Suprapubic skin (tissue), 3 donors: ENCODE results near the gene PCDHGB2.
"Not testable (repeated sequence)": the region's sequence is repeated elsewhere in the genome, so short reads cannot be mapped to it uniquely, and the experiment has no call there.

Experiments
- CTCF ChIP-seq, 2 donors: fragments of 200-600 bp in 1 of 2; fragments of 450-650 bp in 1 of 2; sonication (generic) in 1 of 2; IDR thresholded peaks; one replicate each; pipeline ENCODE4 v1.5.1; 2016 to 2019; ENCODE audit warnings: antibody characterized with exemption in 2 of 2, mild to moderate bottlenecking in 1 of 2, moderate library complexity in 1 of 2
- POLR2AphosphoS5 ChIP-seq, 3 donors: sonication (generic); formaldehyde crosslinking; IDR thresholded peaks; one replicate each; pipeline ENCODE4 v1.6.1; 2017; ENCODE audit warnings: antibody characterized with exemption in 3 of 3

GRCh38 chr5:141394401-141395187 lies 34.8 kb downstream of the PCDHGB2 start:
- TF ChIP-seq CTCF, POLR2AphosphoS5 (IDR thresholded peaks at IDR 0.05): not testable (repeated sequence)
